Fibroblast of lung (primary cell): ENCODE results near the gene HOXA9. TPM values are rescaled to one million over a fixed set of nuclear protein-coding genes. Genes with fewer than 3 reads are reported as not detected.

ENCODE experiments used
- DNase-seq, 2 donors: peaks; one replicate each; pipeline versions ENCODE4 v3.0.0 to v3.0.0-alpha.2; 2010; ENCODE audit warnings: low read depth in 2 of 2
- H2AFZ ChIP-seq: 2 replicates; pipeline ENCODE4 v1.5.1; 2012; ENCODE audit warnings: low read length, control low read depth, inconsistent platforms
- H3K27ac ChIP-seq: 2 replicates; pipeline ENCODE4 v1.5.1; 2011; ENCODE audit warnings: low read length, control low read depth; ENCODE audit not compliant: insufficient read depth
- H3K27me3 ChIP-seq: 2 replicates; pipeline ENCODE4 v1.5.1; 2011; ENCODE audit warnings: mild to moderate bottlenecking, low read length; ENCODE audit not compliant: control insufficient read depth, insufficient read depth
- H3K36me3 ChIP-seq: 2 replicates; pipeline ENCODE4 v1.5.1; 2011; ENCODE audit warnings: low read length; ENCODE audit not compliant: control insufficient read depth, insufficient read depth
- H3K4me1 ChIP-seq: 2 replicates; pipeline ENCODE4 v1.5.1; 2011; ENCODE audit warnings: low read length; ENCODE audit not compliant: control insufficient read depth, insufficient read depth; ENCODE audit errors: extremely low read depth
- H3K4me2 ChIP-seq: 2 replicates; pipeline ENCODE4 v1.5.1; 2011; ENCODE audit warnings: low read length, control low read depth; ENCODE audit not compliant: insufficient read depth; ENCODE audit errors: extremely low read depth
- H3K4me3 ChIP-seq, 4 experiments: fragments of 200-600 bp in 1 of 4; sonication (generic) in 1 of 4; replicated peaks in 1 of 4; 2 replicates each; pipeline ENCODE4 v1.5.1; 2011 to 2016; ENCODE audit warnings: low read length in 4 of 4, low read depth in 3 of 4, mild to moderate bottlenecking in 3 of 4, control low read depth in 2 of 4, inconsistent platforms in 1 of 4, mixed read lengths in 1 of 4; ENCODE audit not compliant: insufficient read depth in 1 of 4; ENCODE audit errors: control extremely low read depth in 1 of 4
- H3K79me2 ChIP-seq: 2 replicates; pipeline ENCODE4 v1.5.1; 2012; ENCODE audit warnings: mild to moderate bottlenecking, low read length, inconsistent platforms; ENCODE audit not compliant: control insufficient read depth, insufficient read depth
- H3K9ac ChIP-seq: 2 replicates; pipeline ENCODE4 v1.5.1; 2011; ENCODE audit warnings: mild to moderate bottlenecking, low read length, control low read depth; ENCODE audit not compliant: insufficient read depth
- H3K9me3 ChIP-seq: 2 replicates; pipeline ENCODE4 v1.5.1; 2012; ENCODE audit warnings: low read depth, low read length; ENCODE audit not compliant: control insufficient read depth, insufficient read depth
- H4K20me1 ChIP-seq: 2 replicates; pipeline ENCODE4 v1.5.1; 2011; ENCODE audit warnings: low read length; ENCODE audit not compliant: control insufficient read depth, insufficient read depth; ENCODE audit errors: extremely low read depth
- EZH2 ChIP-seq: IDR thresholded peaks from 2 replicates; pipeline ENCODE4 v1.5.1; 2012; ENCODE audit warnings: low read length, control low read depth, mild to moderate bottlenecking; ENCODE audit errors: missing control alignments
- polyA plus RNA-seq, 2 donors: library from polyadenylated mRNA; depleted of rRNA in 1 of 2; stranded (reverse) in 1 of 2; unstranded in 1 of 2; fragments of >200 nt; gene quantifications; 2 replicates each; pipeline ENCODE4 v1.2.1, GENCODE V29; 2011 to 2012; ENCODE audit warnings: missing spikeins in 1 of 2
- total RNA-seq: library from RNA; depleted of rRNA; stranded (reverse); fragments of >200 nt; gene quantifications from 2 replicates; pipeline ENCODE4 v1.2.1, GENCODE V29; 2014
- TF ChIP-seq, protein P1 (sequence below), 2 donors: IDR thresholded peaks in 1 of 2; conservative IDR thresholded peaks in 1 of 2; 1 replicate in 1 of 2; 2 replicates in 1 of 2; pipeline ENCODE4 v1.5.1; 2011 to 2012; ENCODE audit warnings: low read length in 2 of 2, control low read depth in 1 of 2, inconsistent platforms in 1 of 2, low read depth in 1 of 2, mild to moderate bottlenecking in 1 of 2

HOXA9 gene
- total and polyA plus RNA-seq, 2 donors (not counting 1 experiment from before 2014, with no cell fraction given): 0.08 TPM; not detected in 1

DNA sequence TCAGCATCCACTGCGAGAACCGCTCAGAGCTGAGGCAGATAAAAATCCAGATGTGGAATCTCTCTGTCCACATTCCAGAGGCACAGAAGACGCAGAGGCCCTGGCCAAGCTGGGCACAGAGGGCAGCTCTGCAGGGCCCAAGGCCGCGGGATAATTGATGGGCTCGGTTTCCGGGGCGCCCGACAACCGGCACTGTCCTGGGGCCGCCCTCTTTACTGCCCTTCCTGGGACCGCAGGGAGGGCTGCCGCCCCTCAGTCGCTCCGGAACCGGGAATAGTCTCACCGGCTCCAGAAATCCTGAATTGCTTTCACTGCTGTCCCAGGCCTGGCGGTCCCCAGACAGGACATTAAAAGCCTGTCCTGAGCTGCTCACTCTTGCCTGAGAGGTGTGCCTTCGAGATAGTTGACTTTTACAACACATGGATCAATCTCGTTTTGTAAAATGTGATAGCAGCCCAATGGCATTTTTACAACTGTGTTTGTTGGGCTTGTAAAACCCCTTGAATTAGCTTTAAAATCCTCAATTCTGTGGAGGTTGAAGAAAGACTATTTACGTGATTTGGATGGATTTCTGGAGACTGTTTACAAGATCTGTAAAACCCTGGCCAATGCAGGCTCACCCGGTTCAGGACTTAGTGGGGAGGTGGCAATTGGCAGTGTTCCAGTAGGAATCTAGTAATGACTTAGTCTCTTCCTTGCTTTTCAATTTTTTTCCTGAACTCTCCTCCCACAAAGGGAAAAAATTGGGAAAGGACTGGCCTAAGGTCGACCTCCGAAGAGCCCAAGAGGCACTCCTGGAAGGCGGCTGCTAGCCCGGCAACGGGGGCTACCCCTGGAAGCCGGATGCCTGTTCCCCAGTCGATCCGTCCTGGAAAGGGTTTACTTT, 16.3 kb downstream of the HOXA9 start:
- TF ChIP-seq, protein P1, sequence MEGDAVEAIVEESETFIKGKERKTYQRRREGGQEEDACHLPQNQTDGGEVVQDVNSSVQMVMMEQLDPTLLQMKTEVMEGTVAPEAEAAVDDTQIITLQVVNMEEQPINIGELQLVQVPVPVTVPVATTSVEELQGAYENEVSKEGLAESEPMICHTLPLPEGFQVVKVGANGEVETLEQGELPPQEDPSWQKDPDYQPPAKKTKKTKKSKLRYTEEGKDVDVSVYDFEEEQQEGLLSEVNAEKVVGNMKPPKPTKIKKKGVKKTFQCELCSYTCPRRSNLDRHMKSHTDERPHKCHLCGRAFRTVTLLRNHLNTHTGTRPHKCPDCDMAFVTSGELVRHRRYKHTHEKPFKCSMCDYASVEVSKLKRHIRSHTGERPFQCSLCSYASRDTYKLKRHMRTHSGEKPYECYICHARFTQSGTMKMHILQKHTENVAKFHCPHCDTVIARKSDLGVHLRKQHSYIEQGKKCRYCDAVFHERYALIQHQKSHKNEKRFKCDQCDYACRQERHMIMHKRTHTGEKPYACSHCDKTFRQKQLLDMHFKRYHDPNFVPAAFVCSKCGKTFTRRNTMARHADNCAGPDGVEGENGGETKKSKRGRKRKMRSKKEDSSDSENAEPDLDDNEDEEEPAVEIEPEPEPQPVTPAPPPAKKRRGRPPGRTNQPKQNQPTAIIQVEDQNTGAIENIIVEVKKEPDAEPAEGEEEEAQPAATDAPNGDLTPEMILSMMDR (conservative IDR thresholded peaks at IDR 0.05 in 1 of 2, IDR thresholded peaks at IDR 0.05 in 1 of 2; ENCODE audit: low read depth in 1 of 2, low read length in 2 of 2): no peak
- TF ChIP-seq EZH2: no peak
- Histone ChIP-seq H3K9ac (peak overlapping the region; percentile 72), H3K79me2 (peaks cover 74% of the 10 kb centered on the region), H3K27me3 (no peaks in the 10 kb centered on the region), H2AFZ (no peak overlapping the region), H3K4me3 (peak overlapping the region; percentile 41 to 61 (median 46)), H3K27ac (peak overlapping the region; percentile 98), H3K4me1 (peaks cover 22% of the 10 kb centered on the region), H3K4me2 (peak overlapping the region; percentile 87), H3K9me3 (no peaks in the 10 kb centered on the region), H4K20me1 (no peaks in the 10 kb centered on the region), H3K36me3 (no peaks in the 10 kb centered on the region)
- DNase-seq: peak in 1 of 2 donors; percentile 77

DNA sequence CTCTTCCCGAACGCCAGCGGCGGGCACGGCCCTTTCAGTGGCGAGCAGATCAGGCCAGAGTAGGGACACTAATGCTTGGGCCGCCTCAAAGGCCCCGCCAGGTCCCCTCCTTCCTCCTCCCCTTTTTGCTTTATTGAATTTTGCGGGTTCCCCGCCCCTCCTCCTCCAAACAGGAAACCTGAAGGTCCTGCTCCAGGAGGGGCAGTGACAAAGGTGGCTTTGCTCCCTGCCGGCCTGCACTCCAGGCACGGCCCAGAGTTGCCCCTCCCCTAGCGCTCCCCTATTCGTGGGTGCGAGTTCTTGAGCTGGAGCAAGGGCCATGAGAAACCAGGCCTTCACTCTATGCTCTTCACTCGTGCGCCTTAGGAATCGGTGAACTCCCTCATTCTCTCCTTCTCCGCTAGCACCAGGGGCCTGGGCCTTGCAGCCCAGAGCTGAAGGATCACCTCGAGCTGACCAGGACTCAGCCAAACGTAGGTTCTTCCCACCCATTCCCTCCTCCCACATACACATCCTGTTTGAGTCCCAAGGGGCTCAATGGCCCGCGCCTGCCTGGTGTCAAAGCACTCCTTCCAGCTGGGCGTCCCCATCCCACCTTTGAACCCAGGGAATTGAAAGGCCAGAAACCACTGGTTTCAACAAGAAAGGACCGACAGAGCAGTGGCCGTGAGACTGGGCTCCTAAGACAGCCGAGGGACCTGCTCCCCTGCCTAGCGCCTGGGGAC, 17.1 kb downstream of the HOXA9 start:
- Histone ChIP-seq H3K9ac (peak overlapping the region; percentile 72), H2AFZ (peak overlapping the region; percentile 18), H3K4me2 (peak overlapping the region; percentile 87), H3K36me3 (no peaks in the 10 kb centered on the region), H3K4me1 (peaks cover 22% of the 10 kb centered on the region), H3K27ac (peak overlapping the region; percentile 98), H3K4me3 (peak overlapping the region; percentile 34 to 61 (median 42)), H3K79me2 (peaks cover 78% of the 10 kb centered on the region), H4K20me1 (no peaks in the 10 kb centered on the region), H3K27me3 (no peaks in the 10 kb centered on the region), H3K9me3 (no peaks in the 10 kb centered on the region)
- peak in 1 of 2 donors; percentile 57 for DNase-seq
- TF ChIP-seq, protein P1 (conservative IDR thresholded peaks at IDR 0.05 in 1 of 2, IDR thresholded peaks at IDR 0.05 in 1 of 2; ENCODE audit: low read depth in 1 of 2, low read length in 2 of 2): no peak
- no peak for TF ChIP-seq EZH2
